Ectodermal cell (in vitro differentiated cells): ENCODE measurements around the gene LHX1.

Source experiments
- H3K27ac ChIP-seq: 2 replicates; pipeline ENCODE4 v1.7.0; 2013; ENCODE audit warnings: mild to moderate bottlenecking, low read depth, low read length; ENCODE audit not compliant: insufficient read depth, poor library complexity, severe bottlenecking
- H3K27me3 ChIP-seq: 2 replicates; pipeline ENCODE4 v1.7.0; 2013; ENCODE audit warnings: mild to moderate bottlenecking, low read length; ENCODE audit not compliant: insufficient read depth, control insufficient read depth, poor library complexity, severe bottlenecking
- H3K36me3 ChIP-seq: one replicate; pipeline ENCODE4 v1.7.0; 2013; ENCODE audit warnings: low read length; ENCODE audit not compliant: control insufficient read depth, insufficient read depth
- H3K4me1 ChIP-seq: one replicate; pipeline ENCODE4 v1.7.0; 2013; ENCODE audit warnings: low read length; ENCODE audit not compliant: control insufficient read depth, insufficient read depth
- H3K4me3 ChIP-seq: 2 replicates; pipeline ENCODE4 v1.7.0; 2013; ENCODE audit warnings: low read depth, low read length, control low read depth; ENCODE audit not compliant: insufficient read depth
- H3K9me3 ChIP-seq: 2 replicates; pipeline ENCODE4 v1.7.0; 2013; ENCODE audit warnings: mild to moderate bottlenecking, low read length, moderate library complexity; ENCODE audit not compliant: control insufficient read depth
- WGBS, 2 experiments: methylation state at CpG; one replicate each; pipeline ENCODE4 v1.1.7; 2013; ENCODE audit warnings: missing lambda C conversion rate in 2 of 2; 5-methylcytosine and 5-hydroxymethylcytosine counted together

LHX1 gene

DNA sequence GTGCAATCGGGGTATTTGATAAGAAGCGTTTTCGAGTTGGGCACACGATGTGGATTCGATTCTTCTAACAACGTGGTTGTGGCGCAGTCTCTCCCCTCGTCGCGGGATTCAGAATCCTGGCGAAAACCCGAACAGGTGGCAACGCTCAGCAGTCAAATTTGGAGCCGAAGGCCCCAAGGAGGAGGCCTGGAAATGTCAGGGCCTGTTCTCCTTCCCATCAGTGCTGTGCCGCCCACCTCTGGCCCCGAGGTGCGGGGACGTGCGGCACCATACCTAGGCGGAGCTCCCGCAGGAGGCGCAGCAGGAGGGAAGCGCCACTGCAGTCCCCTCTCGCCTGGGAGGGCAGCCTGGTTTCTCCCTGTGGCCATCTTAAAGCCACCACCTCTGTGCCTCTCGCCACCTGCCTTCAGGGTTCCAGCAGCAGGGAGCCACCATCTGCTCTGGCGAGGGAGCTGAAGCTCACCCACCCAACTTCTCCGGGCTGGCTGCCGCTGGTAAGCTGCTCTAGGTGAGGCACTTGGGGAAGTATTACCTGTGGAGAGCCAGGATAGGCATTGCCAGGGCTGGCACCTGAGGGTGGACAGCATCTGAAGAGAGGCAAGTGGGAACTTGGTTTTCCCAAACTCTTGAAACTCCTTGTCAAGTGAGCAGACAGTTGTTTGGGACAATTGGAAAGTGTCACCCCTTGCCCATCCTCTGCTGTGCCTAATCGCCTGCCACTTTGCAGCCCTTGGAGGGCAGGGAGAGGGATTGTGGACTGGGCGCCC lies 8.9 kb downstream of the LHX1 start:
- Histone ChIP-seq H3K9me3 (no peaks in the 10 kb centered on the region), H3K36me3 (no peaks in the 10 kb centered on the region), H3K4me1 (peaks cover 19% of the 10 kb centered on the region), H3K27ac (no peak overlapping the region), H3K27me3 (peaks cover 75% of the 10 kb centered on the region), H3K4me3 (no peak overlapping the region)
- 6% methylated on average over 30 of the region's 30 CpGs for WGBS, 2 experiments

DNA sequence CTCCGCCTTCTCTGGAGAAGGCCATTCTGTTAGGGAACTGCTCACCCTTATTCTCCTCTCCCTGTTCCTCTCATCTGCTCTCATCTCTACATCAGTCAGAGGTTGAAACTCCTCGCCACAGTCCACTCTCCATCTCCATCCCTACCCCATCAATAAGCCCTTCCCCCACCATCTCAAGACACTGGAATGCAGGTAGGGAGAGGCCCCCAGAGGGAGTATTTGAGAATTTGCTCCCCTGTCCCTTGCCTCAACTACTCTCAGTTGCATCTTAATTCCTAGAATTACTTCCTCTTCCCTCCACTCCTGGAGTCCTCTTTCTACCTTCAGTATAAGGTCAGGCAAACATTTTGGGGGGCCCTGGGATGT lies 9.4 kb downstream of the LHX1 start:
- no peaks in the 10 kb centered on the region for H3K9me3 ChIP-seq
- peaks cover 69% of the 10 kb centered on the region for H3K27me3 ChIP-seq
- H3K27ac ChIP-seq, result no peak overlapping the region
- WGBS, 2 experiments, result 32 to 48% methylated on average over 2 of the region's 2 CpGs
- H3K36me3 ChIP-seq, result no peaks in the 10 kb centered on the region
- no peak overlapping the region for H3K4me3 ChIP-seq
- H3K4me1 ChIP-seq, result peaks cover 19% of the 10 kb centered on the region

DNA sequence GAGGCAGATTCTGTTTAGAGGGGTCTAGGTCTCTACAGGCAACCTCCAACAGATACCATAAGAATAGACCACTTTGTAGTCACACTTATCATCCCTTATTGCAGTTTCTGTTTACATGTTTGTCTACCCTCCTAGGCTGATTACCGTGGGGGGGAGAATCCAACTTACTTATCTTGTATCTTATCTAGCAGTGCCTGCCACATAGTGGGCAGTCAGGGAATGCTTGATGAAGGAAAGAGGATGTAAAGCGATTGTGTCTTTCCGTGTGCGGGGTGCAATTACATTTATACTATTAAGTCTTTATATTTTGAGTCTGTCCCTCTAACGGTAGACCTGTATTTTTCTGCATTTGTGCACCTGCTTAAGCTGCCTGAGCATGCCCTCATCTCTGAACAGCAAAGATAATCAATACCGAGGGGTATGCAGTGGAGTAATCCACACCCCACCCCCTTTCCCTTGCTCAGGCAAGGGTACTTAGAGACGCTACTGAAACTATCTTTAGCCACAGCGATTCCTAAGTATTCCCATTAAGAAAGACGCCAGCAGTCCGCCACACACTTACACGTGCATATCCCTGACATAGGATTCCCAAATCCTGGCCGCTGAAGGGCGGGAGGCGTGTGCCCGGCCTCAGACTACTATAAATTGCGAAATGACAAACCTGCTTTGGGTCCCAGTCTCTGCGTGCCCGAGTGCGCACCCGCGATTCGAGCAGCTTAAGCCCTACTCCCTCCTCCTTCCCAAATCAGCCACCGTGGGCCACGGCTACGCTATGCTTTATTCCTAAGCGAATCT lies 10.8 kb downstream of the LHX1 start:
- Histone ChIP-seq H3K9me3 (no peaks in the 10 kb centered on the region), H3K4me3 (peak overlapping the region; percentile 69), H3K4me1 (peaks cover 10% of the 10 kb centered on the region), H3K36me3 (no peaks in the 10 kb centered on the region), H3K27me3 (peaks cover 55% of the 10 kb centered on the region), H3K27ac (no peak overlapping the region)
- WGBS, 2 experiments, result 2 to 3% methylated on average over 22 to 25 of the region's 26 CpGs

DNA sequence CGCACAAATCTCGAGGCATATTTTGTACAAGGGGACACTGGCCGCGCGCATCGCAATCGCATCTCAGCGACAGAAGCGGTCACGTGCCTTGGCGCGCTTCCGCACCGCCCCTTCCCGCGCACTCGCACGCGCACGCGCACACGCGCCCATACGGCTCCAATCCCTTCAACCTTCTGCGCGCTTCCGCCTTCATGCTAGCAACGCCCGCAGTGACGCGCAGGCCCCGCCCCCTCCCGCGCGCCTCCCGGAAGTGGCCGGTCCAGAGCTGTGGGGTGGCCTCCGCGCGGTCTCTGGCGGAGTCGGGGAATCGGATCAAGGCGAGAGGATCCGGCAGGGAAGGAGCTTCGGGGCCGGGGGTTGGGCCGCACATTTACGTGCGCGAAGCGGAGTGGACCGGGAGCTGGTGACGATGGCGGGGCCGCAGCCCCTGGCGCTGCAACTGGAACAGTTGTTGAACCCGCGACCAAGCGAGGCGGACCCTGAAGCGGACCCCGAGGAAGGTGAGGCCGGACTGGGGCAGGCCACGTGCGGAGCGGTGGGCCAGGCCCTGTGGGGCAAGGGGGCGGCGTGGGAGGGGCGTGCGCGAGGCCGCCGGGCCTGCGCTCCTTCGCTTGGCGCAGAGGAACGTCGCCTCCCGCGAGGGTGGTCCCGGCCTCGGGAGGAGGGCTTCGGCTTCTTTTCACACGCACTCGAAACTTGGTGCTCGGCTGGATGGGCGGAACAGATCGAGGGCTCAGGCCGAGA lies 11.6 kb downstream of the LHX1 start, which contains the start of gene AATF:
Gene AATF, plus strand, starts transcription at position 238 of the 744 bp plus-strand sequence. Its CDS starts 172 bp downstream, at position 410.
- WGBS, 2 experiments, result 0% methylated on average over 90 of the region's 90 CpGs
- Histone ChIP-seq H3K4me3 (peak within 1 kb of the TSS; percentile 69), H3K27me3 (peaks cover 47% of the 10 kb centered on the region), H3K36me3 (peaks cover 6% of the 10 kb centered on the region), H3K4me1 (peaks cover 10% of the 10 kb centered on the region), H3K27ac (peak within 1 kb of the TSS; percentile 89), H3K9me3 (no peaks in the 10 kb centered on the region)

DNA sequence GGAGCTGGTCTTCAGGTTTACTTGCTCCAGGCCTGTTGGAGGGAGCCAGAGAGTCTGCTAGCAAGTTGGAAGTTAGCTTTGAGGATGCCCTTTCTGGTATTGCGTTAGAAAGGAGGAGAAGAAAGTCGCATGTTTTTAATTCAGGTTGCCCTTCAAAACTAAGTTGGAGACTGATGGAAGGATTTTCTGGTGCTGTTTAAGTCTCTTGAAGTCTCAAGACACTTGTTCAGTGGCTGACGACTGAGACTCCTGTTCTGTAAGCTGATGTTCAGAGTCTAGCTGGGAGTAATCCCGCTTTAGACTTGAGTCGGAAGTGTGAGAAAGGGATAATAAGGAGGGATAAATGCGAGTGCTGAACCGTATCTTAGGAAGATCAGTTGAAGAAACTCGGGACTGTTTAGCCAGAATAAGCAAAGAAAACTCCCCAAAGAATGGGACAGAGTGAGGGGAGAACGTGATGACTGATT lies 12.2 kb downstream of the LHX1 start:
- Histone ChIP-seq H3K4me1 (peaks cover 10% of the 10 kb centered on the region), H3K36me3 (peaks cover 8% of the 10 kb centered on the region), H3K27me3 (peaks cover 41% of the 10 kb centered on the region), H3K27ac (peak overlapping the region; percentile 89), H3K9me3 (no peaks in the 10 kb centered on the region), H3K4me3 (peak overlapping the region; percentile 69)
- WGBS, 2 experiments, result 9% methylated on average over 9 of the region's 9 CpGs

DNA sequence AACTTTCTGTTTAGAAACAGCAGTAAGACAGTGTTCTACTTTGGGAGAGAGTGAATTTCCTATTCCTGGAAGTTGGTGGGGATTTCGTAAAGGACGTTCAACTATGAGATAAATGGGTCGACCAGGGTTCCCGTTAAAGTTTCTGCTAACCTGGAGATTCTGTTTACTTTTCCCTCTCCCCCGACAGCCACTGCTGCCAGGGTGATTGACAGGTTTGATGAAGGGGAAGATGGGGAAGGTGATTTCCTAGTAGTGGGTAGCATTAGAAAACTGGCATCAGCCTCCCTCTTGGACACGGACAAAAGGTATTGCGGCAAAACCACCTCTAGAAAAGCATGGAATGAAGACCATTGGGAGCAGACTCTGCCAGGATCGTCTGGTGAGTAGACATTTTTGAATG lies 12.8 kb downstream of the LHX1 start:
- Histone ChIP-seq H3K9me3 (no peaks in the 10 kb centered on the region), H3K4me1 (peaks cover 10% of the 10 kb centered on the region), H3K36me3 (peaks cover 9% of the 10 kb centered on the region), H3K4me3 (peak overlapping the region; percentile 69), H3K27me3 (peaks cover 36% of the 10 kb centered on the region), H3K27ac (no peak overlapping the region)
- 66 to 73% methylated on average over 7 to 8 of the region's 8 CpGs for WGBS, 2 experiments

DNA sequence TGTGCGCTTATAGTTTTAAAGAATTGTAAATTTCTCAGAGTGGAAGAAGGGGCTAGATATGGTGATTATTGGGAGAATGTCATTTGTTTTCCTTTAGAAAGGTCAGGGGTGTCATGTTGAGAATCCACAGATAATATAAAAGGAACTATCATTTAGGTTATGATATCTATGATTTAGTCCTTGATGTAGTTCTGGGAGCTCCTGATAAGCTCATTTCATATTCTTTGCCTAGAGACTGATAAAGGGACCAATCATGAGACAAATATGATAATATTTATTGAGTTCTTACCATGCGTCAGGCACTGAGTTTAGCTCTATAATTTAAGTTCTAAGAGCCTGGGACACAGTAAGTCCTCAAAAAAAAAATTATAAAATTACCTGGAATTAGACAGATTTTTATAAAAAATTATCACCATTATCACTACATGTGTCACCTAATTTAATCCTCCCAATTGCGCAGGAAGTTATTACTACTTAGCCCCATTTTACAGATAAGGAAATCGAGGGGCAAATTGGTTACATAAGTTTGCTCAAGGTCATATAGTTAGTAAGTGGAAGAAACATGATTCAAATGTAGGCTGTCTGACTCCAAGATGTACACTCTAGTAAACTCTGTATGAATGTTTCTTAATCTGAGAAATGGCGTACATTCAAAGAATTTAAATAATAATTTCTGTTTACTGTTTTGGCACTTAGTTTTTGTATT lies 14.0 kb downstream of the LHX1 start:
- H3K4me1 ChIP-seq, result peaks cover 10% of the 10 kb centered on the region
- H3K36me3 ChIP-seq, result peaks cover 11% of the 10 kb centered on the region
- H3K4me3 ChIP-seq, result no peak overlapping the region
- H3K9me3 ChIP-seq, result no peaks in the 10 kb centered on the region
- H3K27me3 ChIP-seq, result peaks cover 24% of the 10 kb centered on the region
- WGBS, 2 experiments, result 93 to 97% methylated on average over 3 to 5 of the region's 5 CpGs
- no peak overlapping the region for H3K27ac ChIP-seq

DNA sequence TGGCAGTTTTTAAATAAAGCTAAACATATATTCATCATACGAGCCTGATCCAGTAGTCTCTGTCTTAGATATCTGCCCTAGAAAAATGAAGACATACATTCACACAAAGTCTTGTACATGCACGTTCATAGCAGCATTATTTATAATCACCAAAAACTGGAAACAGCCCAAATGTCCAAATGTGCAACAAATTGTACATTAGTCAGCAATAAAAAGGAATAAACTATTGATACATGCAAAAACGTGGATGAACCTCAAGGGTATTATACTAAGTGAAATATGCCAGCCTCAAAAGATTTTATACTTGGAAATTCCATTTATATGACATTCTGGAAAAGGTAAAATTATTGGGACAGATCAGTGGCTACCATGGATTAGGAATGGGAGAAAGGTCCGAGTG lies 34.2 kb downstream of the LHX1 start:
- peaks cover 10% of the 10 kb centered on the region for H3K36me3 ChIP-seq
- 89 to 91% methylated on average over 4 of the region's 4 CpGs for WGBS, 2 experiments
- H3K4me1 ChIP-seq, result no peaks in the 10 kb centered on the region
- no peak overlapping the region for H3K4me3 ChIP-seq
- no peaks in the 10 kb centered on the region for H3K9me3 ChIP-seq
- H3K27me3 ChIP-seq, result no peaks in the 10 kb centered on the region
- H3K27ac ChIP-seq, result no peak overlapping the region

DNA sequence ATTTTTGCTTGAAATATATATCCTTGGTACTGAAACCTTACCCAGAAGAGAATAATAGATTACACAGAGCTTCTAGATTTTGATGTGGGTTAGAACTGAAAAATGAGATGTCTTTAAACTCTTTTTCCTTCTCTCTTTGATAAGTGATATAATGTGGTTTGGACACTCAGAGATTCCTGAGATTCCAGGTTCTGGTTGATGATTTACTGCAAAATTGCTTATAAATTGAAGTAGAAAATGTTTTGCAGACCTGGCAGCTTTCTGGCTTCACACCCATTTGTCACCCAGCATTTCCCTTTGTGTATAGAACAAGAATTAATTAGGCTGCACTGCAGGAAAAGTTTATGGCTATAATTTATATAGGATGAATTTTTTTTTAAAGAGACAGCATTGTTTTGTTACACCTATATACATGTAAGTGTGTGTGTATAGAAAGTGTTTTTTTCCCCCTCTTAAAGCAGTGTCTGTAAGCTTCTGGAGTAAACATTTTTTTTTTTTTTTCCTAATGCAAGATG lies 35.0 kb downstream of the LHX1 start:
- no peak overlapping the region for H3K4me3 ChIP-seq

More for the DNA sequence above, 35.0 kb downstream of the LHX1 start:
- Histone ChIP-seq H3K9me3 (no peaks in the 10 kb centered on the region), H3K4me1 (no peaks in the 10 kb centered on the region), H3K27ac (no peak overlapping the region), H3K27me3 (no peaks in the 10 kb centered on the region), H3K36me3 (peaks cover 10% of the 10 kb centered on the region)
